ENCODE data around the gene MRTFA.

DNA sequence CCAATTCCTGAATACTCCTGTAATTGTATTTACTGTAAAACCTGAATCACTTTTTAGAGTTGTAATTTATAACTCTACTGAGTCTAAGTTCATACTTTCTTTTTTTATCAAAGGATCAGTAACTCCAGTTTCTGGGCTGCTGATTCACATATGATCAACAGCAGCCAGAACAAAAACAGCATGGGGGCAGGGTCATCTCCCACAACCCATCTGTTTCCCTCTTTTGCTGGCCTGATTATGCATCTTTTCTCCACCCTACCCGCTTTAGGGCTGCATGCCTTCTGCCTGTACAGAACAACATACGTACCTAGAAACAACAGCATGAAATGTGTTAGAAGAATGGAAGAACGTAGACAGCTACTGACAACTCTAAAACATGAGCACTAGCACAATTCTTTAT is 76.0 kb downstream of the MRTFA start:
- TF ChIP-seq, protein P1, sequence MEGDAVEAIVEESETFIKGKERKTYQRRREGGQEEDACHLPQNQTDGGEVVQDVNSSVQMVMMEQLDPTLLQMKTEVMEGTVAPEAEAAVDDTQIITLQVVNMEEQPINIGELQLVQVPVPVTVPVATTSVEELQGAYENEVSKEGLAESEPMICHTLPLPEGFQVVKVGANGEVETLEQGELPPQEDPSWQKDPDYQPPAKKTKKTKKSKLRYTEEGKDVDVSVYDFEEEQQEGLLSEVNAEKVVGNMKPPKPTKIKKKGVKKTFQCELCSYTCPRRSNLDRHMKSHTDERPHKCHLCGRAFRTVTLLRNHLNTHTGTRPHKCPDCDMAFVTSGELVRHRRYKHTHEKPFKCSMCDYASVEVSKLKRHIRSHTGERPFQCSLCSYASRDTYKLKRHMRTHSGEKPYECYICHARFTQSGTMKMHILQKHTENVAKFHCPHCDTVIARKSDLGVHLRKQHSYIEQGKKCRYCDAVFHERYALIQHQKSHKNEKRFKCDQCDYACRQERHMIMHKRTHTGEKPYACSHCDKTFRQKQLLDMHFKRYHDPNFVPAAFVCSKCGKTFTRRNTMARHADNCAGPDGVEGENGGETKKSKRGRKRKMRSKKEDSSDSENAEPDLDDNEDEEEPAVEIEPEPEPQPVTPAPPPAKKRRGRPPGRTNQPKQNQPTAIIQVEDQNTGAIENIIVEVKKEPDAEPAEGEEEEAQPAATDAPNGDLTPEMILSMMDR (IDR thresholded peaks at IDR 0.05) = no peak
- no peak for TF ChIP-seq POLR2A (IDR thresholded peaks at IDR 0.05)

All from thyroid gland (tissue), 4 donors.